A549 (cell line): ENCODE data around the gene E4F1. TPM values are rescaled to one million over a fixed set of nuclear protein-coding genes. Genes with fewer than 3 reads are reported as not detected.

Experiments used
- ATAC-seq, 2 experiments: fragments of 200-7000 bp in 1 of 2; fragments of >200 bp in 1 of 2; cut with Nextera tagmentation in 1 of 2; cut with Tn5 transposase in 1 of 2; 3 replicates each; pipeline versions ENCODE4 v1.8.0 to v1.9.1; 2018 to 2020; ENCODE audit warnings: mild to moderate bottlenecking in 1 of 2, moderate library complexity in 1 of 2
- CTCF ChIA-PET: fragments of 300-600 bp; sonication (Branson Sonifier 250); formaldehyde crosslinking; extraction: SDS; loops from one replicate; lab custom pipeline; 2021; ENCODE audit warnings: antibody characterized with exemption, inconsistent platforms; lab: Yijun Ruan, JAX
- POLR2A ChIA-PET: fragments of 350-600 bp; formaldehyde crosslinking; extraction: SDS; loops from one replicate; lab custom pipeline; 2021; ENCODE audit warnings: antibody characterized with exemption, inconsistent platforms; lab: Yijun Ruan, JAX
- DNase-seq, 2 experiments: peaks; one replicate each; pipeline versions ENCODE4 v3.0.0 to v3.0.0-alpha.2; 2011 to 2016; ENCODE audit warnings: low read depth in 1 of 2, low spot score in 1 of 2
- FAIRE-seq: peaks from 2 replicates; lab custom pipeline; 2011; peaks lifted over from hg19 to GRCh38; lab: Jason Lieb, UNC
- H3K27ac ChIP-seq, 2 experiments: fragments of >200 bp; sonication (Bioruptor Twin); formaldehyde crosslinking; 3 replicates each; pipeline ENCODE4 v1.5.1; 2016 to 2017
- H3K4me1 ChIP-seq: fragments of >200 bp; sonication (Bioruptor Twin); formaldehyde crosslinking; 3 replicates; pipeline ENCODE4 v1.6.1; 2016
- H3K4me2 ChIP-seq: fragments of >200 bp; sonication (Bioruptor Twin); formaldehyde crosslinking; 3 replicates; pipeline ENCODE4 v1.6.1; 2016
- H3K4me3 ChIP-seq: fragments of >200 bp; sonication (Bioruptor Twin); formaldehyde crosslinking; 3 replicates; pipeline ENCODE4 v1.5.1; 2016
- H3K9me3 ChIP-seq: fragments of >200 bp; sonication (Bioruptor Twin); formaldehyde crosslinking; 3 replicates; pipeline ENCODE4 v1.6.1; 2016
- BCL3 ChIP-seq: fragments of >200 bp; sonication (Bioruptor Twin); formaldehyde crosslinking; IDR thresholded peaks from 3 replicates; pipeline ENCODE4 v1.6.1; 2016
- BHLHE40 ChIP-seq: IDR thresholded peaks from 2 replicates; pipeline ENCODE4 v1.6.1; 2012; ENCODE audit warnings: low read depth, low read length, inconsistent platforms
- CBX8 ChIP-seq: fragments of 200-600 bp; sonication (generic); IDR thresholded peaks from 2 replicates; pipeline ENCODE4 v1.6.1; 2016
- CEBPB ChIP-seq, 2 experiments: fragments of >200 bp in 1 of 2; sonication (Bioruptor Twin) in 1 of 2; formaldehyde crosslinking in 1 of 2; IDR thresholded peaks; 2 replicates each; pipeline ENCODE4 v1.6.1; 2012 to 2016
- ELK1 ChIP-seq: fragments of 150-350 bp; IDR thresholded peaks from 2 replicates; pipeline ENCODE4 v1.6.1; 2014; ENCODE audit warnings: low read depth, mild to moderate bottlenecking, low read length
- ESRRA ChIP-seq: fragments of 150-350 bp; IDR thresholded peaks from 2 replicates; pipeline ENCODE4 v1.6.1; 2014; ENCODE audit warnings: mild to moderate bottlenecking, low read length, borderline replicate concordance
- FOSL2 ChIP-seq, 2 experiments: fragments of 450-650 bp in 1 of 2; fragments of >200 bp in 1 of 2; sonication (Bioruptor Twin) in 1 of 2; formaldehyde crosslinking; IDR thresholded peaks; 2 replicates each; pipeline versions ENCODE4 v1.5.0 to v1.6.1; 2016 to 2020; ENCODE audit warnings: mild to moderate bottlenecking in 1 of 2, moderate library complexity in 1 of 2
- GATA3 ChIP-seq: IDR thresholded peaks from 2 replicates; pipeline ENCODE4 v1.6.1; 2012; ENCODE audit warnings: borderline replicate concordance
- HEYL ChIP-seq: fragments of 250-450 bp; sonication (Bioruptor Pico); IDR thresholded peaks from 2 replicates; pipeline ENCODE4 v1.8.0; 2021; ENCODE audit warnings: mild to moderate bottlenecking, moderate library complexity
- HMGXB4 ChIP-seq: fragments of 250-450 bp; sonication (Bioruptor Pico); IDR thresholded peaks from 2 replicates; pipeline ENCODE4 v1.5.0; 2021; ENCODE audit warnings: mild to moderate bottlenecking, moderate library complexity, borderline replicate concordance
- JUN ChIP-seq, 2 experiments: fragments of >200 bp; sonication (Bioruptor Twin); formaldehyde crosslinking; IDR thresholded peaks; 2 replicates in 1 of 2; 3 replicates in 1 of 2; pipeline ENCODE4 v1.6.1; 2016 to 2017
- JUNB ChIP-seq: fragments of >200 bp; sonication (Bioruptor Twin); formaldehyde crosslinking; IDR thresholded peaks from 2 replicates; pipeline ENCODE4 v1.6.1; 2016
- KDM5A ChIP-seq: fragments of 200-600 bp; sonication (generic); IDR thresholded peaks from 2 replicates; pipeline ENCODE4 v1.6.1; 2016; ENCODE audit warnings: antibody characterized with exemption, mild to moderate bottlenecking
- MAZ ChIP-seq: fragments of 150-350 bp; IDR thresholded peaks from 2 replicates; pipeline ENCODE4 v1.6.1; 2014; ENCODE audit warnings: antibody characterized with exemption, low read depth, low read length, borderline replicate concordance
- MYC ChIP-seq: IDR thresholded peaks from 2 replicates; pipeline ENCODE4 v1.6.1; 2012; ENCODE audit warnings: mild to moderate bottlenecking, inconsistent platforms, low read length, improper control_type of control experiment, borderline replicate concordance
- PBX3 ChIP-seq: IDR thresholded peaks from 2 replicates; pipeline ENCODE4 v1.6.1; 2012
- PHF8 ChIP-seq: fragments of 200-600 bp; sonication (generic); IDR thresholded peaks from 2 replicates; pipeline ENCODE4 v1.6.1; 2016; ENCODE audit warnings: low read depth, mild to moderate bottlenecking, antibody characterized with exemption, moderate library complexity, borderline replicate concordance
- POLR2A ChIP-seq: IDR thresholded peaks from 2 replicates; pipeline ENCODE4 v1.6.1; 2012; ENCODE audit warnings: mild to moderate bottlenecking, low read length
- REST ChIP-seq: fragments of 200-600 bp; sonication (generic); IDR thresholded peaks from 2 replicates; pipeline ENCODE4 v1.6.1; 2016; ENCODE audit warnings: antibody characterized with exemption, mild to moderate bottlenecking, moderate library complexity
- RFX5 ChIP-seq: fragments of 450-650 bp; IDR thresholded peaks from 2 replicates; pipeline ENCODE4 v1.7.1; 2014; ENCODE audit warnings: antibody characterized with exemption, mild to moderate bottlenecking, moderate library complexity
- TFCP2L1 ChIP-seq: fragments of 250-450 bp; sonication (Bioruptor Pico); IDR thresholded peaks from 2 replicates; pipeline ENCODE4 v1.5.0; 2021; ENCODE audit warnings: mild to moderate bottlenecking
- TP53 ChIP-seq: fragments of 250-450 bp; sonication (Bioruptor Pico); IDR thresholded peaks from 2 replicates; pipeline ENCODE4 v1.5.0; 2021; ENCODE audit warnings: mild to moderate bottlenecking, moderate library complexity
- ZFP36 ChIP-seq: fragments of 450-650 bp; IDR thresholded peaks from 2 replicates; pipeline ENCODE4 v1.6.1; 2014; ENCODE audit warnings: borderline replicate concordance; ENCODE audit not compliant: partially characterized antibody
- ZNF302 ChIP-seq: fragments of 250-450 bp; sonication (Bioruptor Pico); IDR thresholded peaks from 2 replicates; pipeline ENCODE4 v1.9.0; 2021; ENCODE audit warnings: inconsistent platforms, mild to moderate bottlenecking, moderate library complexity
- WGBS: methylation state at CpG from one replicate; pipeline ENCODE4 v1.1.6; 2017; ENCODE audit errors: missing lambda C conversion rate; 5-methylcytosine and 5-hydroxymethylcytosine counted together
- polyA plus RNA-seq, 4 experiments: library from polyadenylated mRNA; depleted of rRNA in 3 of 4; stranded (reverse); fragments of >200 nt; fragmentation: RNase III in 1 of 4; extraction: RNeasy Plus Mini Kit Qiagen cat#74134 plus additional on column Dnase treatment in 1 of 4; gene quantifications; 2 replicates in 3 of 4; 3 replicates in 1 of 4; pipeline ENCODE4 v1.2.3, GENCODE V29; 2011 to 2017
- TF ChIP-seq, protein P1 (sequence below): IDR thresholded peaks from 2 replicates; pipeline ENCODE4 v1.6.1; 2012
- TF ChIP-seq, protein P2 (sequence below): fragments of >200 bp; sonication (Bioruptor Twin); formaldehyde crosslinking; IDR thresholded peaks from 3 replicates; pipeline ENCODE4 v1.5.1; 2016
- TF ChIP-seq, protein P3 (sequence below): IDR thresholded peaks from 2 replicates; pipeline ENCODE4 v1.6.1; 2012; ENCODE audit warnings: low read depth, borderline replicate concordance

The E4F1 gene
- polyA plus RNA-seq, 2 of the 4 experiments (the other 2 are of a cell fraction), result 10.4 to 23.3 TPM

GRCh38 chr16:2267913-2268666 lies 44.7 kb downstream of the E4F1 start, which contains the start of gene RNPS1:
RNPS1 (minus strand) TSS chr16:2268126; CDS start chr16:2264643, 3,483 bp downstream.
- CTCF ChIA-PET, result interaction anchor here (1.1 kb wide), 1 partner anchor 16 kb away, joined by 3 read pairs; no protein-coding TSS in a partner anchor
- POLR2A ChIA-PET, result interaction anchor here (0.7 to 2.0 kb wide), 3 partner anchors 16 to 205 kb away, joined by 3 to 12 read pairs (median 4); partner anchors contain the start of gene ECI1
- Histone ChIP-seq H3K4me1 (peaks cover 23% of the 10 kb centered on the region; the same call in 2 of the 3 replicates), H3K4me3 (peak within 1 kb of the TSS; percentile 89)
- FAIRE-seq, result no peak
- ATAC-seq, result peak; percentile 85 to 94
- peak; percentile 72; the same call in 1 of the 2 replicates for TF ChIP-seq RFX5
- peak; percentile 46; the same call in 1 of the 2 replicates for TF ChIP-seq GATA3
- peak; percentile 66 for TF ChIP-seq POLR2A
- TF ChIP-seq, protein P1, sequence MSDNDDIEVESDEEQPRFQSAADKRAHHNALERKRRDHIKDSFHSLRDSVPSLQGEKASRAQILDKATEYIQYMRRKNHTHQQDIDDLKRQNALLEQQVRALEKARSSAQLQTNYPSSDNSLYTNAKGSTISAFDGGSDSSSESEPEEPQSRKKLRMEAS, result peak; percentile 99
- TF ChIP-seq TP53, result no peak
- peak; percentile 95 for TF ChIP-seq BCL3
- TF ChIP-seq JUN (IDR thresholded peaks at IDR 0.05), result peak; percentile 91 to 99
- no peak for TF ChIP-seq BHLHE40
- TF ChIP-seq, protein P2, sequence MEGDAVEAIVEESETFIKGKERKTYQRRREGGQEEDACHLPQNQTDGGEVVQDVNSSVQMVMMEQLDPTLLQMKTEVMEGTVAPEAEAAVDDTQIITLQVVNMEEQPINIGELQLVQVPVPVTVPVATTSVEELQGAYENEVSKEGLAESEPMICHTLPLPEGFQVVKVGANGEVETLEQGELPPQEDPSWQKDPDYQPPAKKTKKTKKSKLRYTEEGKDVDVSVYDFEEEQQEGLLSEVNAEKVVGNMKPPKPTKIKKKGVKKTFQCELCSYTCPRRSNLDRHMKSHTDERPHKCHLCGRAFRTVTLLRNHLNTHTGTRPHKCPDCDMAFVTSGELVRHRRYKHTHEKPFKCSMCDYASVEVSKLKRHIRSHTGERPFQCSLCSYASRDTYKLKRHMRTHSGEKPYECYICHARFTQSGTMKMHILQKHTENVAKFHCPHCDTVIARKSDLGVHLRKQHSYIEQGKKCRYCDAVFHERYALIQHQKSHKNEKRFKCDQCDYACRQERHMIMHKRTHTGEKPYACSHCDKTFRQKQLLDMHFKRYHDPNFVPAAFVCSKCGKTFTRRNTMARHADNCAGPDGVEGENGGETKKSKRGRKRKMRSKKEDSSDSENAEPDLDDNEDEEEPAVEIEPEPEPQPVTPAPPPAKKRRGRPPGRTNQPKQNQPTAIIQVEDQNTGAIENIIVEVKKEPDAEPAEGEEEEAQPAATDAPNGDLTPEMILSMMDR, result no peak
- no peak for TF ChIP-seq FOSL2 (IDR thresholded peaks at IDR 0.05)
- TF ChIP-seq FOSL2 (CRISPR knock-in tag; IDR thresholded peaks at IDR 0.05), result peak; percentile 78
- TF ChIP-seq MAZ, result peak; percentile 61; the same call in 1 of the 2 replicates
- TF ChIP-seq REST, result peak; percentile 49
- no peak for TF ChIP-seq CBX8
- 0 out of 2 replicates have a peak, but pooled peaks have one; percentile 59 for TF ChIP-seq TFCP2L1
- TF ChIP-seq CEBPB (IDR thresholded peaks at IDR 0.05), result peak in 1 of 2 experiments; percentile 52; a peak in 1 of 4 replicates
- peak; percentile 45; the same call in 1 of the 2 replicates for TF ChIP-seq PBX3
- TF ChIP-seq ELK1, result no peak
- no peak for TF ChIP-seq JUNB
- TF ChIP-seq KDM5A, result peak; percentile 24; the same call in 1 of the 2 replicates
- TF ChIP-seq PHF8, result peak; percentile 97
- TF ChIP-seq ESRRA, result no peak
- TF ChIP-seq, protein P3, sequence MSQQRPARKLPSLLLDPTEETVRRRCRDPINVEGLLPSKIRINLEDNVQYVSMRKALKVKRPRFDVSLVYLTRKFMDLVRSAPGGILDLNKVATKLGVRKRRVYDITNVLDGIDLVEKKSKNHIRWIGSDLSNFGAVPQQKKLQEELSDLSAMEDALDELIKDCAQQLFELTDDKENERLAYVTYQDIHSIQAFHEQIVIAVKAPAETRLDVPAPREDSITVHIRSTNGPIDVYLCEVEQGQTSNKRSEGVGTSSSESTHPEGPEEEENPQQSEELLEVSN, result peak; percentile 91
- peak; percentile 98 for TF ChIP-seq MYC
- TF ChIP-seq ZFP36, result no peak
- TF ChIP-seq ZNF302 (CRISPR knock-in tag), result no peak
- no peak for TF ChIP-seq HMGXB4
- TF ChIP-seq HEYL (CRISPR knock-in tag), result no peak
- TF ChIP-seq, all 56 proteins: peak for 16
- Histone ChIP-seq H3K27ac (peak within 1 kb of the TSS; percentile 98), H3K4me2 (peak within 1 kb of the TSS; percentile 99), H3K9me3 (no peaks in the 10 kb centered on the region)
- WGBS, result 1% methylated on average over 37 of the region's 88 CpGs
- DNase-seq, result peak; percentile 97 to 98
